OCI-LY1 (cell line): ENCODE results near the gene BRCA1.

ENCODE experiments used
- H2AFZ ChIP-seq: fragments of 200-600 bp; sonication (generic), shearing (Covaris generic); 2 replicates; pipeline ENCODE4 v1.6.0; 2014; ENCODE audit warnings: antibody characterized with exemption, mild to moderate bottlenecking, low read length
- H3F3A ChIP-seq: fragments of 200-600 bp; sonication (generic), shearing (Covaris generic); 2 replicates; pipeline ENCODE4 v1.6.0; 2014; ENCODE audit warnings: mild to moderate bottlenecking, antibody characterized with exemption, low read length, moderate library complexity; ENCODE audit not compliant: insufficient read depth
- H3K27ac ChIP-seq: fragments of 200-600 bp; sonication (generic); 2 replicates; pipeline ENCODE4 v1.5.1; 2014; ENCODE audit warnings: low read length, mixed run types, mild to moderate bottlenecking, low read depth; ENCODE audit not compliant: poor library complexity, severe bottlenecking
- H3K27me3 ChIP-seq: fragments of 200-600 bp; sonication (generic); 2 replicates; pipeline ENCODE4 v1.6.0; 2014; ENCODE audit warnings: antibody characterized with exemption, mild to moderate bottlenecking, low read length, moderate library complexity; ENCODE audit not compliant: insufficient read depth
- H3K36me3 ChIP-seq: fragments of 200-600 bp; sonication (generic); 2 replicates; pipeline ENCODE4 v1.6.1; 2014; ENCODE audit warnings: mild to moderate bottlenecking, antibody characterized with exemption, low read length, moderate library complexity, mixed read lengths; ENCODE audit not compliant: insufficient read depth
- H3K4me1 ChIP-seq: fragments of 200-600 bp; sonication (generic); 2 replicates; pipeline ENCODE4 v1.5.1; 2014; ENCODE audit warnings: mild to moderate bottlenecking, low read length, moderate library complexity; ENCODE audit not compliant: insufficient read depth, severe bottlenecking
- H3K4me2 ChIP-seq: fragments of 200-600 bp; sonication (generic), shearing (Covaris generic); 2 replicates; pipeline ENCODE4 v1.6.1; 2014; ENCODE audit warnings: low read length
- H3K4me3 ChIP-seq: fragments of 200-600 bp; sonication (generic); 2 replicates; pipeline ENCODE4 v1.5.1; 2014; ENCODE audit warnings: low read length, low read depth, mild to moderate bottlenecking, mixed read lengths; ENCODE audit not compliant: poor library complexity, severe bottlenecking
- H3K79me2 ChIP-seq: fragments of 200-600 bp; shearing (Covaris generic); 2 replicates; pipeline ENCODE4 v1.6.1; 2016; ENCODE audit warnings: mixed run types, low read length, mixed read lengths; ENCODE audit not compliant: insufficient read depth
- H3K9ac ChIP-seq: fragments of 200-600 bp; sonication (generic), shearing (Covaris generic); 2 replicates; pipeline ENCODE4 v1.6.1; 2014; ENCODE audit warnings: mild to moderate bottlenecking, low read length, mixed read lengths
- H3K9me2 ChIP-seq: fragments of 200-600 bp; sonication (generic), shearing (Covaris generic); 2 replicates; pipeline ENCODE4 v1.6.1; 2014; ENCODE audit warnings: low read depth, mild to moderate bottlenecking, low read length, mixed read lengths
- H3K9me3 ChIP-seq: fragments of 200-600 bp; shearing (Covaris generic); 2 replicates; pipeline ENCODE4 v1.6.1; 2014; ENCODE audit warnings: low read length, mixed read lengths
- H4K20me1 ChIP-seq: fragments of 200-600 bp; sonication (generic), shearing (Covaris generic); 2 replicates; pipeline ENCODE4 v1.6.0; 2016; ENCODE audit warnings: mild to moderate bottlenecking, low read length; ENCODE audit not compliant: insufficient read depth
- CTCF ChIP-seq: fragments of 200-600 bp; sonication (generic), shearing (Covaris generic); IDR thresholded peaks from 2 replicates; pipeline ENCODE4 v1.5.1; 2017; ENCODE audit warnings: mild to moderate bottlenecking, antibody characterized with exemption, low read length, moderate library complexity, mixed read lengths
- EZH2 ChIP-seq: fragments of 200-600 bp; sonication (generic), shearing (Covaris generic); IDR thresholded peaks from 2 replicates; pipeline ENCODE4 v1.8.0; 2017; ENCODE audit warnings: borderline replicate concordance, mixed run types, mild to moderate bottlenecking, antibody characterized with exemption, low read length, moderate library complexity, mixed read lengths

BRCA1 gene

GRCh38 chr17:42997984-42998938, 126.9 kb downstream of the BRCA1 start, which contains the start of gene RPL27:
Gene RPL27, plus strand, starts transcription at chr17:42998419. Its CDS starts 332 bp downstream, at chr17:42998751.
- Histone ChIP-seq H3K79me2 (peaks cover 20% of the 10 kb centered on the region), H3F3A (peaks cover 6% of the 10 kb centered on the region; the same call in 1 of the 2 replicates), H3K4me2 (peak within 1 kb of the TSS; percentile 77)

DNA sequence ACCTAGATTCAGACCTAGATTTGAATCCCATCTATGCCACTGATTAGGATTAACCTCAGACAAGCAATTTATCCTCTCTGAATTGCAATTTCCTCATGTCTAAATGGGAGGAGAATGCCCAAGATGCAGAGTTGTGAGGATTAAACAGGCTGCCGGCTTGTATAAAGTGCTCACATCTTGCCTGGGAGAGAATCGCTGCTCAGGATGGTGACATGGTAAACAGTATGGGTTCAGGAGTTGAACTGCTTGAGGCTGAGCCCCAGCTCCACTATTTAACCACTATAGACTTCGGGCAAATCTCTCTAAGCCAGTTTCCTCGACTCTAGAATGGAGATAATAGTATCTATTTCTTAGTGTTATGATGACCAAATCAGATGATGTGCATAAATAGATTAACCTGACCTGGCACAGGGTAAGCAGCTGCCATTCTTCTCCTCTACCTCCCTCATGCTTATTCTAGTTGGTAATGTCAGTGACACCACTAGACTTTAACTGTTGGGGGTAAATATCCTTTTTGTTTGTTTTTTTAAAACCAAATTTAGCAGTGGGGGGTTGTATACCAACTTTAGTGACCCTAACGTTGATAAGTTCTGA, 127.7 kb downstream of the BRCA1 start:
- Histone ChIP-seq H3K9me2 (no peaks in the 10 kb centered on the region), H3K27me3 (no peaks in the 10 kb centered on the region), H3K36me3 (peaks cover 59% of the 10 kb centered on the region), H3K4me1 (peaks cover 25% of the 10 kb centered on the region), H3K4me2 (peak overlapping the region; percentile 71), H3K79me2 (peaks cover 20% of the 10 kb centered on the region), H3K4me3 (peak overlapping the region; percentile 50), H2AFZ (peak overlapping the region; percentile 82; the same call in 1 of the 2 replicates), H3K9ac (peak overlapping the region; percentile 61), H4K20me1 (no peaks in the 10 kb centered on the region), H3K27ac (peak overlapping the region; percentile 60), H3F3A (peaks cover 1% of the 10 kb centered on the region; the same call in 1 of the 2 replicates), H3K9me3 (no peaks in the 10 kb centered on the region)
- TF ChIP-seq CTCF = no peak

More at GRCh38 chr17:42997984-42998938, 126.9 kb downstream of the BRCA1 start, which contains the start of gene RPL27:
- Histone ChIP-seq H3K4me1 (peaks cover 25% of the 10 kb centered on the region), H3K9me3 (no peaks in the 10 kb centered on the region), H3K27ac (peak within 1 kb of the TSS; percentile 76), H3K9ac (peak within 1 kb of the TSS; percentile 97), H3K4me3 (peak within 1 kb of the TSS; percentile 94), H4K20me1 (no peaks in the 10 kb centered on the region), H2AFZ (peak within 1 kb of the TSS; percentile 82; the same call in 1 of the 2 replicates), H3K27me3 (no peaks in the 10 kb centered on the region), H3K9me2 (no peaks in the 10 kb centered on the region), H3K36me3 (peaks cover 59% of the 10 kb centered on the region)
- no peak for TF ChIP-seq EZH2
- peak; percentile 86 for TF ChIP-seq CTCF
